ENCODE data around the gene ANXA2R.

DNA sequence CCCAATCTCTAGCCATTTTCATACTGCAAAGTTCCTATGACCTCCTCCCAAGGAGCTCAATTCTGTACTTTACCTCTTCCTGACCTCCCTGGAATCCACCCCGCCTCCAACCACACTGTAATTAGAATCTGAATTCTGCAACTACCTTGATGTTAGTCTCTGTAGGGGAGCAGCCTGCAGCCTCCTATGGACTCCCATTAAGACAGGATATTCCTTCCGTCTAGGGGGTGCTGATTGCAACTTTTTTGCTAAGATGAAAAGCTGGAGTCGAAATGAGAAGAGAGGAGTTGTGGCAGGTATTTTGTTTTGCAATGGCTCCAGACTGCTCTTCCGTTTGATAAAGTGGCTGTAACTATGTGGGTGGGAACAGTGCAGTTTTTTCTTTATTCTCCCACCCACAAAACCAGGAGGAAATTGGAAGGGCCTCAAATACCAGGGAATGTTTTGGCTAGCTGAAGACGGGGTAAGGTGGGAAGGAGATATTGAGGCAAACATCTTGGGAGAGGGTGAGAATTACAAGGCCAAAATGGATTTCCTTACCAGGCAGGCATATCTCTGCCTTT lies 23.8 kb downstream of the ANXA2R start:
- TF ChIP-seq, protein P1, sequence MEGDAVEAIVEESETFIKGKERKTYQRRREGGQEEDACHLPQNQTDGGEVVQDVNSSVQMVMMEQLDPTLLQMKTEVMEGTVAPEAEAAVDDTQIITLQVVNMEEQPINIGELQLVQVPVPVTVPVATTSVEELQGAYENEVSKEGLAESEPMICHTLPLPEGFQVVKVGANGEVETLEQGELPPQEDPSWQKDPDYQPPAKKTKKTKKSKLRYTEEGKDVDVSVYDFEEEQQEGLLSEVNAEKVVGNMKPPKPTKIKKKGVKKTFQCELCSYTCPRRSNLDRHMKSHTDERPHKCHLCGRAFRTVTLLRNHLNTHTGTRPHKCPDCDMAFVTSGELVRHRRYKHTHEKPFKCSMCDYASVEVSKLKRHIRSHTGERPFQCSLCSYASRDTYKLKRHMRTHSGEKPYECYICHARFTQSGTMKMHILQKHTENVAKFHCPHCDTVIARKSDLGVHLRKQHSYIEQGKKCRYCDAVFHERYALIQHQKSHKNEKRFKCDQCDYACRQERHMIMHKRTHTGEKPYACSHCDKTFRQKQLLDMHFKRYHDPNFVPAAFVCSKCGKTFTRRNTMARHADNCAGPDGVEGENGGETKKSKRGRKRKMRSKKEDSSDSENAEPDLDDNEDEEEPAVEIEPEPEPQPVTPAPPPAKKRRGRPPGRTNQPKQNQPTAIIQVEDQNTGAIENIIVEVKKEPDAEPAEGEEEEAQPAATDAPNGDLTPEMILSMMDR (IDR thresholded peaks at IDR 0.05; ENCODE audit: borderline replicate concordance, extremely low read depth, low read length, poor library complexity, severe bottlenecking) = no peak
- TF ChIP-seq EZH2 (IDR thresholded peaks at IDR 0.05; ENCODE audit: borderline replicate concordance, low read depth, low read length, severe bottlenecking) = no peak
